ENCODE measurements around the gene GAPDH. TPM values are rescaled to one million over a fixed set of nuclear protein-coding genes. Genes with fewer than 3 reads are reported as not detected.
"Not testable (repeated sequence)": the region's sequence is repeated elsewhere in the genome, so short reads cannot be mapped to it uniquely, and the experiment has no call there.

The GAPDH gene
- total RNA-seq, 2 experiments from 2014 or later = 4,459 to 4,958 TPM

- Mint-ChIP-seq H3K4me1 (peaks cover 24% of the 10 kb centered on the region), H3K27me3 (no peaks in the 10 kb centered on the region), H3K9me3 (no peaks in the 10 kb centered on the region), H3K36me3 (ENCODE audit: low read depth) (peaks cover 69% of the 10 kb centered on the region), H3K27ac (no peak overlapping the region), H3K4me3 (no peak overlapping the region)
- CTCF ChIA-PET = no interaction called here
- POLR2A ChIA-PET = no interaction called here
- DNase-seq = no peak
Measured at GRCh38 chr12:6574576-6575295, 40.4 kb downstream of the GAPDH start.

GRCh38 chr12:6575648-6576047, 41.3 kb downstream of the GAPDH start:
- POLR2A ChIA-PET = no interaction called here
- H3K36me3 Mint-ChIP-seq (ENCODE audit: low read depth) = peaks cover 67% of the 10 kb centered on the region
- no peak for DNase-seq

DNA sequence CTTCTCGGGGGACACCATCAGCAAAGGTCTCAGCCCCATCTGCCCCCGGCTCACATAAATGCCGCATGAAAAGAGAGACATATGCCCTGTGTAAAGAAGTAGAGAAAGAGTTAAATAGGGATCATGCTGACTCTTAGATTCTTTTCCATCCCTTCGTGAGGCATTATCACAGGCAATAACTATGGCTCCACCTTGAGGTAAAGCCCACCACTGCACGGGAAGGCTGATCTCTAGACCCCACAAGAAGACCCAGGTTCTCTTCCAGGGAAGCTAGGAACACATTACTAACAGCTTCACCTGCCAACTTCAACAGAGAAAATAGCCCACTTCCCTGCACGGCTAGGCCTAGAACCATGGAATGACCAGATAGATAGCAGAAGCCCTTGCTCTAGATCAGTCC, 47.9 kb downstream of the GAPDH start:
- Mint-ChIP-seq H3K4me1 (peaks cover 4% of the 10 kb centered on the region), H3K27ac (no peak overlapping the region)
- POLR2A ChIA-PET = no interaction called here

More at GRCh38 chr12:6575648-6576047, 41.3 kb downstream of the GAPDH start:
- Mint-ChIP-seq H3K4me3 (no peak overlapping the region), H3K27me3 (no peaks in the 10 kb centered on the region), H3K4me1 (peaks cover 16% of the 10 kb centered on the region), H3K27ac (no peak overlapping the region), H3K9me3 (no peaks in the 10 kb centered on the region)
- CTCF ChIA-PET = interaction anchor here (0.7 to 1.1 kb wide), 2 partner anchors 79 to 110 kb away, joined by 3 to 4 read pairs; no protein-coding TSS in a partner anchor

GRCh38 chr12:6582959-6583358, 48.6 kb downstream of the GAPDH start:
- no peaks in the 10 kb centered on the region for H3K4me1 Mint-ChIP-seq
- H3K9me3 Mint-ChIP-seq = no peaks in the 10 kb centered on the region
- peaks cover 66% of the 10 kb centered on the region for H3K36me3 Mint-ChIP-seq (ENCODE audit: low read depth)
- CTCF ChIA-PET = interaction anchor here (0.9 to 1.2 kb wide), 3 partner anchors 18 to 29 kb away, joined by 3 to 4 read pairs (median 3); no protein-coding TSS in a partner anchor
- POLR2A ChIA-PET = no interaction called here
- no peak for DNase-seq
- no peak overlapping the region for H3K27ac Mint-ChIP-seq
- H3K27me3 Mint-ChIP-seq = no peaks in the 10 kb centered on the region
- H3K4me3 Mint-ChIP-seq = no peak overlapping the region

More for the DNA sequence above, 47.9 kb downstream of the GAPDH start:
- Mint-ChIP-seq H3K9me3 (no peaks in the 10 kb centered on the region), H3K27me3 (no peaks in the 10 kb centered on the region), H3K36me3 (ENCODE audit: low read depth) (peaks cover 66% of the 10 kb centered on the region), H3K4me3 (no peak overlapping the region)
- no peak for DNase-seq
- CTCF ChIA-PET = interaction anchor here (1.0 to 1.2 kb wide), 2 partner anchors 17 to 28 kb away, joined by 3 read pairs; no protein-coding TSS in a partner anchor

- DNase-seq = no peak
- Mint-ChIP-seq H3K27me3 (no peaks in the 10 kb centered on the region), H3K27ac (no peak overlapping the region), H3K4me3 (no peak overlapping the region), H3K4me1 (no peaks in the 10 kb centered on the region), H3K36me3 (ENCODE audit: low read depth) (peaks cover 65% of the 10 kb centered on the region), H3K9me3 (no peaks in the 10 kb centered on the region)
- ChIA-PET CTCF (interaction anchor here (0.6 kb wide), 1 partner anchor 84 kb away, joined by 7 read pairs; no protein-coding TSS in a partner anchor), POLR2A (no interaction called here)
Measured at GRCh38 chr12:6584293-6584692, 50.0 kb downstream of the GAPDH start.

- H3K4me3 Mint-ChIP-seq, H3K27me3 Mint-ChIP-seq, H3K4me1 Mint-ChIP-seq, H3K9me3 Mint-ChIP-seq, H3K27ac Mint-ChIP-seq, POLR2A ChIA-PET, DNase-seq: not testable (repeated sequence)
- CTCF ChIA-PET = interaction anchor here (2.0 to 2.4 kb wide), 2 partner anchors 16 to 18 kb away, joined by 6 to 8 read pairs; no protein-coding TSS in a partner anchor
- peaks cover 60% of the 10 kb centered on the region for H3K36me3 Mint-ChIP-seq (ENCODE audit: low read depth)
Measured at GRCh38 chr12:6586569-6586968, 52.3 kb downstream of the GAPDH start.

Other genes with a start within 250 kb of the GAPDH start
- gene PLEKHG6, start 223.8 kb upstream of the GAPDH start, total RNA-seq = not detected
- gene TNFRSF1A, start 192.4 kb upstream of the GAPDH start, total RNA-seq = 10 to 100 TPM; 59.3 to 64.4 TPM
- under 1 TPM; 0.54 to 0.67 TPM for gene SCNN1A, start 159.0 kb upstream of the GAPDH start, total RNA-seq
- not detected for gene LTBR, start 150.4 kb upstream of the GAPDH start, total RNA-seq
- gene CD27, start 89.6 kb upstream of the GAPDH start, total RNA-seq = 100 to 1,000 TPM; 115 to 134 TPM
- gene TAPBPL, start 82.5 kb upstream of the GAPDH start, total RNA-seq = 10 to 100 TPM; 45.8 to 47.9 TPM
- 10 to 100 TPM; 61.4 to 73.4 TPM for gene VAMP1, start 63.8 kb upstream of the GAPDH start, total RNA-seq
- 100 to 1,000 TPM; 212 to 241 TPM for gene MRPL51, start 41.3 kb upstream of the GAPDH start, total RNA-seq
- gene NCAPD2, start 40.4 kb upstream of the GAPDH start, total RNA-seq = 100 to 1,000 TPM; 191 to 202 TPM
- gene IFFO1, start 21.5 kb downstream of the GAPDH start, total RNA-seq = 10 to 100 TPM; 28.3 to 30.4 TPM
- gene NOP2, start 33.8 kb downstream of the GAPDH start, total RNA-seq = 10 to 100 TPM; 74.1 to 76.4 TPM
- 100 to 1,000 TPM; 262 to 263 TPM for gene CHD4, start 72.9 kb downstream of the GAPDH start, total RNA-seq
- 1 to 10 TPM; 6.2 to 6.6 TPM for gene LPAR5, start 101.4 kb downstream of the GAPDH start, total RNA-seq
- gene ACRBP, start 112.9 kb downstream of the GAPDH start, total RNA-seq = 1 to 10 TPM; 1.6 to 2.6 TPM
- 10 to 100 TPM; 33.7 to 40.2 TPM for gene ING4, start 128.6 kb downstream of the GAPDH start, total RNA-seq
- gene ZNF384, start 154.9 kb downstream of the GAPDH start, total RNA-seq = 10 to 100 TPM; 90.9 to 95.4 TPM
- not detected for gene PIANP, start 166.3 kb downstream of the GAPDH start, total RNA-seq
- 10 to 100 TPM; 29.5 to 36.8 TPM for gene COPS7A, start 189.5 kb downstream of the GAPDH start, total RNA-seq
- gene MLF2, start 218.6 kb downstream of the GAPDH start, total RNA-seq = 10 to 100 TPM; 90.7 to 95.4 TPM
- gene PTMS, start 231.8 kb downstream of the GAPDH start, total RNA-seq = 10 to 100 TPM; 16.4 to 25.6 TPM
- 10 to 100 TPM; 12.0 to 13.1 TPM for gene LAG3, start 238.0 kb downstream of the GAPDH start, total RNA-seq